ENCODE measurements around the gene ANTXR2.

ANTXR2 gene

GRCh38 chr4:80069108-80069836 is 3.8 kb downstream of the ANTXR2 start:
- Mint-ChIP-seq H3K9me3 (no peaks in the 10 kb centered on the region), H3K27ac (peak overlapping the region; percentile 64), H3K4me3 (no peak overlapping the region), H3K4me1 (peaks cover 55% of the 10 kb centered on the region), H3K36me3 (ENCODE audit: low read depth) (peaks cover 28% of the 10 kb centered on the region), H3K27me3 (peaks cover 4% of the 10 kb centered on the region)
- ATAC-seq (no peak), DNase-seq (no peak)

DNA sequence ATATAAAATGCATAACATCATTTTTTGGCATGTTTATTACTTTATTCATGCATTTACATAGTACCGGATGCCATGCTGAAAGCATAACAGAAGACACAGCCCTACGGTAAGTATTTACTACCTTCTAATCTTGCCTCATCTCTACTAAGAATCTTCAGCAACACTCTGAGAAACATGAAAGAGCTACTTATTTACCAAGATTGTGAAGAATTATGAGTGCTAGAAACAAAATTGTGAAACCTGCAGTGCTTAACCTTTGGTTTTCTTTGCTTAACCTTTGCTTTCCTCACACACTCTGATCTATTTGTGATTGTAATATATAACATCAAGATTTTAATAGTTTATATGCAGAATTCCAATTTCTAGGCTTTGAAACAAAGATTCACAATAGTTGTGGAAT is 7.4 kb downstream of the ANTXR2 start:
- H3K27me3 Mint-ChIP-seq = no peaks in the 10 kb centered on the region

DNA sequence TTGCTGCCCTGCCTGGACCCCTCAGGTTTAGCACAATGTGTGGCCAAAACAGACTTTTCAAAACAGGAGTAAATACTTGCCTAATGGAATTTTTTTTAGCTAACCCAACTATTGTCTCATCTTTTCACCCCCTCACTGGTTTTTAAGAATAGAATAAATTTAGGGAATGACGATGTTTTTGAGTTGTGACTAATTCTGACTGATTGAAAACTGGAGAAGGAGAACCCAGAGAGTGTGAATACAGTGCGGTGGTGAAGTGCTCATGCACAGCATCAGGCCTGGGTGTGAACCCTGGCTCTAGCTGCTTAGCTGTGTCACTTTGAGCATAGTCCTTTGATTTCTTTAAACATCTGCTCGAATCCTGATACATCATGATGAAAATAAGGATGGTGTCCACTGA is 10.5 kb downstream of the ANTXR2 start:
- H3K27ac Mint-ChIP-seq = peak overlapping the region; percentile 41
- peak; percentile 66 for ATAC-seq
- no peak for DNase-seq

More for the DNA sequence above, 7.4 kb downstream of the ANTXR2 start:
- peaks cover 43% of the 10 kb centered on the region for H3K4me1 Mint-ChIP-seq
- DNase-seq (no peak), ATAC-seq (no peak)
- H3K27ac Mint-ChIP-seq = no peak overlapping the region
- H3K4me3 Mint-ChIP-seq = no peak overlapping the region
- peaks cover 36% of the 10 kb centered on the region for H3K36me3 Mint-ChIP-seq (ENCODE audit: low read depth)
- H3K9me3 Mint-ChIP-seq = no peaks in the 10 kb centered on the region

DNA sequence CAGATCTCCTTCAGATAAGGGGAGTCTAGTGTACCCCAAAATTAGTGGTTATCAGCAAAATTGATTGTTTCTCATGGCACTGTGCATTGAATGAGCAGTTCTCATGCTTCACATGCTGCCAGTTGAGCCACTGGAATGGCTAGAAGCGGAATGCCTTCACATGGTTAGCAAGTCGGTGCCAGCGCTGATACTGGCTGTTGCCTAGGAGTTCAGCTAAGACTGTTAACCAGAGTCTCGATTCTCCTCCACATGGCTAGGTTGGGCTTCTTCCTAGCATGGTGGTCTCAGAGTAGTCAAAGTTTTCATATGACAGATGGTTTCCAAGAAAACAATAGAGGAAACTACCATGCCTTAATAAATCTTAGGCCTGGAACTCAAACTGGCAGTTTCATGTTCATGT is 12.2 kb downstream of the ANTXR2 start:
- no peaks in the 10 kb centered on the region for H3K27me3 Mint-ChIP-seq
- no peak overlapping the region for H3K27ac Mint-ChIP-seq
- peaks cover 24% of the 10 kb centered on the region for H3K36me3 Mint-ChIP-seq (ENCODE audit: low read depth)
- ATAC-seq = no peak
- peaks cover 61% of the 10 kb centered on the region for H3K4me1 Mint-ChIP-seq
- no peak overlapping the region for H3K4me3 Mint-ChIP-seq
- DNase-seq = no peak
- no peaks in the 10 kb centered on the region for H3K9me3 Mint-ChIP-seq

More for the DNA sequence above, 10.5 kb downstream of the ANTXR2 start:
- Mint-ChIP-seq H3K36me3 (ENCODE audit: low read depth) (peaks cover 23% of the 10 kb centered on the region), H3K4me3 (no peak overlapping the region), H3K9me3 (no peaks in the 10 kb centered on the region), H3K4me1 (peaks cover 47% of the 10 kb centered on the region), H3K27me3 (no peaks in the 10 kb centered on the region)

- DNase-seq (no peak), ATAC-seq (peak; percentile 94)
- H3K4me3 Mint-ChIP-seq = peak overlapping the region; percentile 76
- H3K4me1 Mint-ChIP-seq = peaks cover 71% of the 10 kb centered on the region
- H3K9me3 Mint-ChIP-seq = no peaks in the 10 kb centered on the region
- peak overlapping the region; percentile 92 for H3K27ac Mint-ChIP-seq
- peaks cover 28% of the 10 kb centered on the region for H3K36me3 Mint-ChIP-seq (ENCODE audit: low read depth)
- no peaks in the 10 kb centered on the region for H3K27me3 Mint-ChIP-seq
These were observed 14.3 kb downstream of the ANTXR2 start for GRCh38 chr4:80058740-80059139.

GRCh38 chr4:80054375-80054774 is 18.7 kb downstream of the ANTXR2 start:
- DNase-seq (no peak), ATAC-seq (no peak)
- H3K4me3 Mint-ChIP-seq = no peak overlapping the region
- H3K36me3 Mint-ChIP-seq (ENCODE audit: low read depth) = peaks cover 40% of the 10 kb centered on the region
- no peak overlapping the region for H3K27ac Mint-ChIP-seq
- no peaks in the 10 kb centered on the region for H3K9me3 Mint-ChIP-seq
- peaks cover 50% of the 10 kb centered on the region for H3K4me1 Mint-ChIP-seq
- no peaks in the 10 kb centered on the region for H3K27me3 Mint-ChIP-seq

DNA sequence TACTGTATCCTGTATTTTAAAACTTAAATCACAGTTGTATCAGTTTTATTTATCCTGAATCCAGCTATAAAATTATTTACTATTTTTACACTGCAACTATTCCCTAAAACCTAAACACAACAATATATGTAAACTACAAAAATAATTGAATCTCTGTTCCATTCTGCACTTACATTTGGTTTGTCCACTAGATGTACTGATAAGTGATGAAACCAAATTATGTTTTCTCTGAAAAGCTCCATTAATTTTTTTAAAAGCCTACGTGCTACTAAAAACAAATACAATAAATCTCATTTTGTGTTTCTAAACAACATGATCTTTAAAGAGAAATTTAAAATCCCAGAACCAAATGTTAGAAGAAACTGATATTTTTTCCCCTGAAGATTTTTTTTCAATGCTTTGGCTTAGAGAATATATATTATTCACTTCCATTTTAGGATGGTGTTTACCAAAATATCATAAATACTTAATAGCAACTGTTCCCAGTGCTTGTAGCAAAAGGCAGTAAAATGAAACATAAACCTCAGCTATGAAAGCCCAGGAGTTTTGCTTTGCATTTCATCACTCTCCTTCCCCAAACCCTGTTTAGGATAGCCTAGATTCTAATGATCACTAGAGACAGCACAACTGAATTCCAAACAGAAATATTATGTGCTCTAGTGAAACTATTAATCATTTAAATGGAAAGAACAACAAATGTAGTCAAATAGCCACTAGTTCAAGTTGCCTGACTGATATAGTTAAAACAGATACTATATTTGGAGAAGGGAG is 19.7 kb downstream of the ANTXR2 start:
- no peak overlapping the region for H3K4me3 Mint-ChIP-seq
- DNase-seq (no peak), ATAC-seq (no peak)
- no peaks in the 10 kb centered on the region for H3K27me3 Mint-ChIP-seq
- peaks cover 40% of the 10 kb centered on the region for H3K36me3 Mint-ChIP-seq (ENCODE audit: low read depth)
- peaks cover 46% of the 10 kb centered on the region for H3K4me1 Mint-ChIP-seq
- no peak overlapping the region for H3K27ac Mint-ChIP-seq
- H3K9me3 Mint-ChIP-seq = no peaks in the 10 kb centered on the region

- Mint-ChIP-seq H3K27me3 (no peaks in the 10 kb centered on the region), H3K36me3 (ENCODE audit: low read depth) (peaks cover 38% of the 10 kb centered on the region)
These were observed 23.1 kb downstream of the ANTXR2 start for GRCh38 chr4:80049813-80050534.

DNA sequence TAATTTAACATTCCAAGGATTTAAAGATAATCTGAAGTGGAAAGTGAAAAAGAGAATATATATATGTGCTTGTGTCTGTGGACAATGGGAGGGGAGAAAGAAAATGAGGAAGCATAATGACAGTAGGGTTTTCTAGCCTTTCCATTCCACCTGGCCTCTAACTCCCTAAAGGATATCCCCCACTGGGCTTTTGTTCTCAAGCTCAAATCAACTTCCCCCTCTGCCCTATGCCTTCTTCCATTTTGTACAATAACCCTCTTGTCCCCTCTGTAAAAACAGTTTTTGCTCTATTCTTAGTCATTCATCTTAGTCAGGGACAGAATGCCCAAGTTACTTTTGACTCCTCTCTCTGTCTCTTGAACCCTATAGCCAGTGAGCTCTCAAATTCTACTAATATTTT is 23.6 kb downstream of the ANTXR2 start:
- H3K27ac Mint-ChIP-seq = peak overlapping the region; percentile 36

More at GRCh38 chr4:80049813-80050534, 23.1 kb downstream of the ANTXR2 start:
- Mint-ChIP-seq H3K27ac (no peak overlapping the region), H3K4me1 (peaks cover 23% of the 10 kb centered on the region), H3K4me3 (no peak overlapping the region), H3K9me3 (no peaks in the 10 kb centered on the region)
- DNase-seq = no peak
- ATAC-seq = no peak

DNA sequence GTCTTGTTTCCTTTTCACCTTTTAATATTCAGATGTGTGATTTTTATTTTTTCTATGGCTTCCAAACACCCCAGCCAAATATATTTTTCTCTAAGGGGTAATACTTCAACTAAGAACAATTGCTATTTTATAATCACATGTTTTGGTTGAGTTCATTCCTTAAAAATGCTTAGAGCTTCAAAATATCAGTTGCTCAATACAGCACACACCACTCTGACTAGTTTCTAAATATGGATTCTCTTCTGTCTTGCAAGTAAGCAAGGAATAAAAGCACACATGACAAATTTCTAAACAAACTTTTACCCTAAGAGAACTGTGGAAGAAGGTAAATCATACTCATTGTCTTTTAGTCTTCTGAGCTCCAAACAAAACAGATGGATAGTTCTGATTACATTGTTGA is 27.2 kb downstream of the ANTXR2 start:
- DNase-seq = no peak
- Mint-ChIP-seq H3K4me1 (peaks cover 15% of the 10 kb centered on the region), H3K27me3 (no peaks in the 10 kb centered on the region), H3K27ac (no peak overlapping the region), H3K9me3 (no peaks in the 10 kb centered on the region), H3K36me3 (ENCODE audit: low read depth) (peaks cover 12% of the 10 kb centered on the region), H3K4me3 (no peak overlapping the region)
- ATAC-seq = no peak

More for the DNA sequence above, 23.6 kb downstream of the ANTXR2 start:
- H3K36me3 Mint-ChIP-seq (ENCODE audit: low read depth) = peaks cover 35% of the 10 kb centered on the region
- ATAC-seq = no peak
- peaks cover 21% of the 10 kb centered on the region for H3K4me1 Mint-ChIP-seq
- H3K27me3 Mint-ChIP-seq = no peaks in the 10 kb centered on the region
- H3K4me3 Mint-ChIP-seq = no peak overlapping the region
- no peaks in the 10 kb centered on the region for H3K9me3 Mint-ChIP-seq
- DNase-seq = no peak

DNA sequence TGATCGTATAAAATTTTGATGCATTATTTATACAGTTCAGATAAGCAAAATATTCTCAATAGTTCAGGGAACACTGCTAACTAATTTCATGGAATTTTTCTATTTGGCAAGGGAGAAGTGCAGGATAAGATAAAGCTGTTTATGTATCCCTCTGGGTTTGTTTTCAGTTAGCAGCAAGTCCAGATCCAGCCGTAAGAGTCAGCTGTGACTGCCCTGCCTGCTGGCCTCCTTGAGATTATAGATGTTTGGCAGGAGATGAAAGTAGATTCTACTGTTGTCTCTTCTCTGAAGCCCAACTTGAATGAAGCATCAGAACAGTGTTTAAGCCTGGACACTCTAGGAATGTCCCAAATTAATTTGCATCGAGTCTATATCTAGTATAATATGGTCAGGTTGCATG is 29.5 kb downstream of the ANTXR2 start:
- H3K9me3 Mint-ChIP-seq = no peaks in the 10 kb centered on the region
- no peak overlapping the region for H3K4me3 Mint-ChIP-seq
- no peaks in the 10 kb centered on the region for H3K27me3 Mint-ChIP-seq
- no peak for ATAC-seq
- H3K27ac Mint-ChIP-seq = no peak overlapping the region
- peaks cover 12% of the 10 kb centered on the region for H3K36me3 Mint-ChIP-seq (ENCODE audit: low read depth)
- peaks cover 3% of the 10 kb centered on the region for H3K4me1 Mint-ChIP-seq
- DNase-seq = no peak

- DNase-seq (no peak), ATAC-seq (no peak)
- Mint-ChIP-seq H3K27ac (no peak overlapping the region), H3K4me3 (no peak overlapping the region), H3K4me1 (peaks cover 3% of the 10 kb centered on the region), H3K27me3 (no peaks in the 10 kb centered on the region), H3K36me3 (ENCODE audit: low read depth) (peaks cover 12% of the 10 kb centered on the region), H3K9me3 (no peaks in the 10 kb centered on the region)
These were observed 30.2 kb downstream of the ANTXR2 start for GRCh38 chr4:80042821-80043220.

- H3K27me3 Mint-ChIP-seq = no peaks in the 10 kb centered on the region
- H3K4me1 Mint-ChIP-seq = peaks cover 19% of the 10 kb centered on the region
- ATAC-seq = no peak
- no peak overlapping the region for H3K4me3 Mint-ChIP-seq
- no peak overlapping the region for H3K27ac Mint-ChIP-seq
- H3K9me3 Mint-ChIP-seq = no peaks in the 10 kb centered on the region
- DNase-seq = no peak
- H3K36me3 Mint-ChIP-seq (ENCODE audit: low read depth) = peaks cover 8% of the 10 kb centered on the region
These were observed 35.2 kb downstream of the ANTXR2 start for GRCh38 chr4:80037864-80038263.

GRCh38 chr4:80036949-80037685 is 35.9 kb downstream of the ANTXR2 start:
- H3K9me3 Mint-ChIP-seq = no peaks in the 10 kb centered on the region
- H3K4me1 Mint-ChIP-seq = peaks cover 19% of the 10 kb centered on the region
- no peak for ATAC-seq
- H3K4me3 Mint-ChIP-seq = peak overlapping the region; percentile 35
- H3K27ac Mint-ChIP-seq = peak overlapping the region; percentile 74
- no peak for DNase-seq
- no peaks in the 10 kb centered on the region for H3K27me3 Mint-ChIP-seq
- peaks cover 9% of the 10 kb centered on the region for H3K36me3 Mint-ChIP-seq (ENCODE audit: low read depth)
